Activated T-helper 1 cell treated with anti-CD3 and anti-CD28 coated beads, Interleukin-2, amount 50 U/mL, for 16 hours (primary cell): ENCODE data around the gene DCAF16.

ENCODE experiments used
- DNase-seq, 2 donors: peaks; one replicate each; pipeline ENCODE4 v3.0.0-alpha.2; 2020; ENCODE audit warnings: low read depth in 1 of 2, low spot score in 1 of 2

The DCAF16 gene

DNA sequence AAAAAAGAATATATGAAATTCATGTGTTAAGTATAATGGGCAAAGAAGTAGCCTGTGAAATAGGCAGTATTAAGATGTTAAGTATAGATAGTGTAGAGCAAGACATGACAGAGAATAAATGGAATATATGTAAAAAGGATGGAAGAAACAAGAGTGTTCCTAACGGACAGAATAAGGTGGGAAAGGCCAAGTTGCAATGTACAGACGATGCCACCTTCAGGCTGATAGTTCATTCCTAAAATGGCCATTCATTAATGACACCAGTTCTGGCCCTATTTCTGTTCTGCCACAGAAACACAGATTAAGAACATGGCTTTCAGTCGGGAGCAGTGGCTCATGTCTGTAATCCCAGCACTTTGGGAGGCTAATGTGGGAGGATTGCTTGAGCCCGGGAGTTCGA, 24.7 kb downstream of the DCAF16 start:
- DNase-seq = no peak

- no peak for DNase-seq
These were observed 29.0 kb downstream of the DCAF16 start, which contains the start of gene FAM184B for GRCh38 chr4:17781300-17782287. Gene FAM184B (minus strand): TSS chr4:17781621. CDS start chr4:17781299, 322 bp downstream.

- DNase-seq = no peak
These were observed 29.9 kb downstream of the DCAF16 start for GRCh38 chr4:17780501-17781299.

- DNase-seq = no peak
These were observed 32.1 kb downstream of the DCAF16 start for GRCh38 chr4:17778431-17778830.

DNA sequence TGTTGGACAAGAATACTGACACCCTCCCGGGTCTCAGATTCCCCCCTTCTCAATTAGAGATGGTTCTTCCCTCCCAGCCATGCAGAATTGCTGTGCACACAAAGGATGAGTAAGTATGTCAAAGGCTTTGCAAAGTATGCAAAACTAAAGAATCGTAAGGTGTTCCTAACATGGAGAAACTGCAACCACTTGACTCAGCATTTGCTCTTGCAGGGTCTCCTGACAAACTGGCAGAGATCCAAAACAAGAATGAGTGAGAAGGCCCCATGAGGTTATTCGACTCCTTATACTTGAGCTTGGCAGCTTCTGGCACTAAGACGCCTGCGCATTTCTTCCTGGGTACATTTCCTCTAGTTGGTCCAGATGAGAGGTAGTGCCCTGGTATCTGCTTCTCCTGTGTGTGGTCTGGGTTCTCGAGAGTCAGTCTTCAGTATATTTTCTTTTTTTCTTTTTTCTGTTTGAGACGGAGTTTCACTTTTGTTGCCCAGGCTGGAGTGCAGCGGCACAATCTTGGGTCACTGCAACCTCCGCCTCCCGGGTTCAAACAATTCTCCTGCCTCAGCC, 37.3 kb downstream of the DCAF16 start:
- DNase-seq = no peak

DNA sequence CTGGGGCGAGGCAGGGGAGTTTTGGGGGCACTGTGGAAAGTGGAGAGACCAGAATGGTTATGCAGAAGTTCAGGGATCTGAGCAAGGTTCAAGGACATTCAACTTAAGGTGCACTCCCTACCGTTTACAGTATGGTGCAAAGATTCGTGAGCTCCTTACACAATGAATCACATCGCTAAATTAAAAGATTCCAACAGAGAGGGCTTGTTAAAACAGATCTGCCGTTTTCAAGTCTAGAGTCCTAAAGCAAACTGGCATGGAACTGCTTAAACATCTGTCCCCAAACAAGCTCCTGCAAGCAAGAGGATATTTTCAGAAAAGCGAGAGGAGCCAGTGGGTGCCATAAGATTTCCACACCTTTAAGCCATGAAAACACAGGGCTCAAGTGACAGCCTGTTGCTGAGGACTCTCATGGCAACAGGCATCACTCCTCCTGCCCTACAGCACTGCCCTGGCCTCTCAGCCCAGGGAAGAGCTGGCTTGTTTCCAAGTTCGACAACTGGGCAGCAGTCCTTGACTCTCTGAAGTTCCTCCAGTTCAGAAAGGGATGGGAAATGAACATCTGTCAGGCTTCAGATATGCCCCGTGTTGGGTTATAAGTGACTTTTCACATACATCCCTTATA, 39.2 kb downstream of the DCAF16 start:
- DNase-seq = no peak

DNA sequence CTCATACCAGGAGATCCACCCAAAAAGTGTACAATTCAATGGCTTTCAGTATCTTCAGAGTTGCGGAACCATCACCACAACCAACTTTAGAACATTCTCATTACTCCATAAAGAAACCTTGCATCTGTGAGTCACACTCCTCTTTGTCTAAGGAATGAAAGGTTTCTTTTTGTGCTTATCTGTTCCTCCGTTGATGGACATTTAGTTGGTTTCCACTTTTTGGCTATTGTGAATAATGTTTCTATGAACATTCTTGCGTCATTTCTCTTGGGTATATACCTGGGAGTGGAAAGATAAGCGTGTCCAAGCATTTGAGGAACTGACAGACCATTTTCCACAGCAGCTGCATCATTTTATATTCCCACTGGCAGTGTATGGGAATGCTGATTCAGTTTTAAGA, 39.7 kb downstream of the DCAF16 start:
- no peak for DNase-seq

DNA sequence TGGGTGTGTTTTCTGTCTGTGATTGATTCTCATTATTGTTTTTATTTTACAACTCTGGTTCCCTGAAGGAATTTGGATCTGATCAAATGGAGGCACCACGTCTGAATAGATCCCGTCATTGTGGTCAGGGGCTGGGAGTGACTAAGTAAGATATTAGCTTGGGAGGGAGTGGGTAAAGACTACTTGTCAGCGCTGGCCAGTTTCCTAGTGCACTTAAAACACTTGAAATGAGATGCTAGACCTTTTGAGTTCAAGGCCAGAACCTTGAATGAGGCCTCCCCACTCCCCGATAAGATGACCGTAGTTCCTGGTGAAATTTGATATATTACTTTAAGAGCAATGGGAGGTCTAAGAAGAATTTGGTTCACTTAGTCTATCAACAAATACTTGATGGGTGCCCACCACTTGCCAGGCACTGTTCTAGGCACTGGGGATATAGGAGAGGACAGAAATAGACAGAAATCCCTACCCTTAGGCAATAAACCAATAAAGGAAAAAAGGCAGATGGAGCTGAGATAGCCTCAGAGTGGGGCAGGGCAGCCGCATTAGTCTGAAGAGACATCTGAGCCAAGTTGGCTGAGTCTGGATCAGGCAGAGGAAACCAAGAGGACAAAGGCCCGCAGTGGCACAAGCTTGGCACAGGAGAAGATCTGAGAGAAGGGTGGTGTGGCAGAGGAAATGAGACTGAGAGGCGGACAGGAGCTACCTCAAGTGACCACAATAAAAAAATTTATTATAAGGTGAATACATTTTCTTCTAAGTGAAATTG, 41.0 kb downstream of the DCAF16 start:
- no peak for DNase-seq

DNA sequence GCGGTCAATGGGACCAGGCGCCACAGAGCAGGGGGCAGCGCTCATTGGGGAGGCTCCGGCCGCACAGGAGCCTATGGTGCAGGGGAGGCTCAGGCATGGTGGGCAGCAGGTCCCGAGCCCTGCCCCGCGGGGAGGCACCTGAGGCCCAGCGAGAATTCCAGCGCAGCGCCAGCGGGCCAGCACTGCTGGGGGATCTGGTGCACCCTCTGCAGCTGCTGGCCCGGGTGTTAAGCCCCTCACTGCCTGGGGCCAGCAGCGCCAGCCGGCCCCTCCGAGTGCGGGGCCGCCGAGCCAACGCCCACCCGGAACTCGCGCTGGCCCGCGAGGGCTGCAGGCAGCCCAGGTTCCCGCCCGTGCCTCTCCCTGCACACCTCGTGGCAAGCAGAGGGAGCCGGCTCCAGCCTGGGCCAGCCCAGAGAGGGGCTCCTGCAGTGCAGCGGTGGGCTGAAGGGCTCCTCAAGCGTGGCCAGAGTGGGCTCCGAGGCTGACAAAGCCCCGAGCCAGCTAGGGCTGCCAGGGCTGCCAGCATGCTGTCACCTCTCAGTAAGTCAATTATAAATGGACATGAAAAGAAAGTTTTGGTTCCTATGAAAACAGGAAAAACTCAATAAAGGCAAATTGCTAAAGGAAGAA, 43.6 kb downstream of the DCAF16 start:
- DNase-seq = no peak

DNA sequence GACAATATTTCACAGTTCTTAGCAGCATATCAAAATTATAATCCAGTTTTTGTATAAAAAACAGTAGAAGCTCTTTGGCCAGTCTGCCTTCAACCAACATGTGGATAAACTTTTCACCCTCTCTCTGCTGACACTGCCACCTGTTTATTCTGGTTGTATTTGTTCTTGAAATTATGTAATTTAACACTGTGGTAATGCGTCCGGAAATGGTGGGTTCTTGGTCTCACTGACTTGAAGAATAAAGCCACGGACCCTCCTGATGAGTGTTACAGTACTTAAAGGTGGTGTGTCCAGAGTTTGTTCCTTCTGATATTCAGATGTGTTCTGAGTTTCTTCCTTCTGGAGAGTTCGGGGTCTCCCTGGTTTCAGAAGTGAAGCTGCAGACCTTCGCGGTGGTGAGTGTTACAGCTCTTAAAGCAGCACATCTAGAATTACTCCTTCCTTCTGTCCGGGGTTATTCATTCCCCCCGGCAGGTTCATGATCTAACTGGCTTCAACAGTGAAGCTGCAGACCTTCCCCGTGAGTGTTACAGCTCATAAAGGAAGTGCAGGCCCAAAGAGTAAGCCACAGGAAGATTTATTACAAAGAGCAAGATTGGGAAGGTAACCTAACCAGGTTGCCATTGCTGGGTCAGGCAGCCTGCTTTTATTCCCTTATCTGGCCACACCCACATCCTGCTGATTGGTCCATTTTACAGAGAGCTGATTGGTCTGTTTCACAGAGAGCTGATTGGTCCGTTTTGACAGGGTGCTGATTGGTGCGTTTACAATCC, 44.9 kb downstream of the DCAF16 start:
- no peak for DNase-seq

DNA sequence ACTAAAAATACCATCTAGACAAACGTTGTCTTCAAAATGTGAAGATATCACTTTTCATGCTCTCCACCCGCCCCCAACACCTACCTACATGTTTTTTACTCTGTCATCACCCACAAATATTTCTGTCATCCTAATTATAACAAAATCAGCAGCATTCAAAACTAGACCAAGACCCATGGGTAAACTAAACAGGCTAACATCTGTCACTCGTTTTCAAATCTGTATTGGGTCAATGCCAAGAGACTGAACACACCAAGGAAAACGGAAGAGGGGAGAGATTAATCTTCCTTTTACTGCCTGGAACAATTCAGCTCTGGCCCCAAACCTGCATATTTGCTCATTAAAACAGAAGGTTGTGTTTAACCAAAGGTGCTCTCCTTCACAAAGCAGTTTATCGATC, 46.6 kb downstream of the DCAF16 start:
- no peak for DNase-seq

- no peak for DNase-seq
These were observed 47.1 kb downstream of the DCAF16 start for GRCh38 chr4:17763416-17763815.

- no peak for DNase-seq
These were observed 47.8 kb downstream of the DCAF16 start for GRCh38 chr4:17762726-17763125.

GRCh38 chr4:17761062-17761461, 49.5 kb downstream of the DCAF16 start:
- no peak for DNase-seq

DNA sequence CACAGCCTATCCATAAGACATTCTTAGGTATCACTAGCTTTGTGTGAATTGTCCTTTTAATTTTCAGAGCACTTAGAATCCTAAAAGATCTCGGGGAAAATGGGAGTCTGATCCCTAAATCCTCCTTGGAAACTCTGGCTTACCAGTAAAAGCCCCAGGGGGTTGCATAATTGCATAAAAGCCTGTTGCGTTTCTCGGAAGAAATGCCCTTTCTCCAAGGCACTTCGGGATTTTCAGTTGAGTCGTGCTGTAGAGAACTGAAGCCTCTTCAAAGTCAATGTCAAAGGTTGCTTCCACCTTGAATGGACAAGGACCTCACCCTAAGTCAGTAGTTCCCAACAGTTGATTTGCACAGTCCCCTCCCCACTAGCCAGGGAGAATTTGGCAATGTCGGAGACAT, 49.9 kb downstream of the DCAF16 start:
- no peak for DNase-seq

GRCh38 chr4:17758485-17758884, 52.1 kb downstream of the DCAF16 start:
- no peak for DNase-seq

GRCh38 chr4:17757621-17758020, 52.9 kb downstream of the DCAF16 start:
- no peak for DNase-seq

- no peak for DNase-seq
These were observed 56.9 kb downstream of the DCAF16 start for GRCh38 chr4:17753646-17754045.
